ENCODE measurements around the gene KRTAP10-3. TPM values are rescaled to one million over a fixed set of nuclear protein-coding genes. Genes with fewer than 3 reads are reported as not detected.

Gene KRTAP10-3
- total and polyA plus RNA-seq, 3 experiments from 2014 or later = not detected

DNA sequence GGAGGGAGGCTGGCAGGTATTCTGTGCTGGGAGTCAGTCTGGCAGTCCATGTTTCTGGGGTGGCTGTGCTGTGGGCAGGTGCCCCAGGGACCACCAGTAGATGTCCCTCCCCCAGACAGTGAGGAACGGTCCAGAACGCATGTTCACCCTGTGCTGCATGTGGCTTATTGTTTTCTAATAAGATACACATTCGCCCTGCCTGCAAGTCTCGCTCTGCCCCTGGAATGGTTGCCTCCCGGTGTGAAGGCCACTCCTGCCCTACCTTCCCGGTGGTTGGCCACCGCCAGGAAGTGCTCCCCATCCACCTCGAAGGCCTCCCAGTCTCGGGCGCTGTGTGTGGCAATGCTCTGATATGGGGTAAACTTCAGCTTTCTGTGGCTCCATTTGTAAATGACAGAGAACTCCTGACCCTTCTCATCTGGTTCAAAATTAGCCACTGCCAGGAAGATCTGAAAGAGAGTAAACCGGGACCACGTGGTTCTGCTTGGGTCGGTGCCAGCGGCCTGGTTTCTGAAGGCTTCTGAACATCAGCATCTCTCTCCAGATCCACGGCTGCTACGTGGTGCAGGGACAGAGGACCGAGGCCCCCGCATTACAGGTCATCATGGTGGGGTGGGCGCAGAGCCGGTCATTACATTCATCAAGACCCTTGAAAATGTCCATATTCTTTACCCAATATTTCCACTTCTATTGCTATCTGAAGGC is 33.1 kb downstream of the KRTAP10-3 start:
- peak overlapping the region in 1 of 8 donors; percentile 39 for H3K27ac Mint-ChIP-seq
- ChIA-PET POLR2A (no interaction called here), CTCF (interaction anchor here (1.2 kb wide), 1 partner anchor 15 kb away, joined by 3 read pairs; no protein-coding TSS in a partner anchor)
- peaks cover 1 to 6% of the 10 kb centered on the region in 2 donors for H3K27me3 Mint-ChIP-seq
- Histone ChIP-seq H3K27ac (ENCODE audit: low read depth, low read length) (no peak overlapping the region), H3K4me3 (ENCODE audit: low read length) (no peak overlapping the region), H3K9me3 (ENCODE audit: low read length) (no peaks in the 10 kb centered on the region), H3K36me3 (ENCODE audit: insufficient read depth, low read length) (no peaks in the 10 kb centered on the region), H3K4me1 (ENCODE audit: insufficient read depth, low read length) (no peaks in the 10 kb centered on the region), H3K27me3 (ENCODE audit: insufficient read depth, low read length, poor library complexity, severe bottlenecking) (no peaks in the 10 kb centered on the region)
- H3K36me3 Mint-ChIP-seq = no peaks in the 10 kb centered on the region
- no peak for DNase-seq
- H3K4me1 Mint-ChIP-seq = no peaks in the 10 kb centered on the region
- H3K9me3 Mint-ChIP-seq = no peaks in the 10 kb centered on the region
- H3K4me3 Mint-ChIP-seq = no peak overlapping the region

DNA sequence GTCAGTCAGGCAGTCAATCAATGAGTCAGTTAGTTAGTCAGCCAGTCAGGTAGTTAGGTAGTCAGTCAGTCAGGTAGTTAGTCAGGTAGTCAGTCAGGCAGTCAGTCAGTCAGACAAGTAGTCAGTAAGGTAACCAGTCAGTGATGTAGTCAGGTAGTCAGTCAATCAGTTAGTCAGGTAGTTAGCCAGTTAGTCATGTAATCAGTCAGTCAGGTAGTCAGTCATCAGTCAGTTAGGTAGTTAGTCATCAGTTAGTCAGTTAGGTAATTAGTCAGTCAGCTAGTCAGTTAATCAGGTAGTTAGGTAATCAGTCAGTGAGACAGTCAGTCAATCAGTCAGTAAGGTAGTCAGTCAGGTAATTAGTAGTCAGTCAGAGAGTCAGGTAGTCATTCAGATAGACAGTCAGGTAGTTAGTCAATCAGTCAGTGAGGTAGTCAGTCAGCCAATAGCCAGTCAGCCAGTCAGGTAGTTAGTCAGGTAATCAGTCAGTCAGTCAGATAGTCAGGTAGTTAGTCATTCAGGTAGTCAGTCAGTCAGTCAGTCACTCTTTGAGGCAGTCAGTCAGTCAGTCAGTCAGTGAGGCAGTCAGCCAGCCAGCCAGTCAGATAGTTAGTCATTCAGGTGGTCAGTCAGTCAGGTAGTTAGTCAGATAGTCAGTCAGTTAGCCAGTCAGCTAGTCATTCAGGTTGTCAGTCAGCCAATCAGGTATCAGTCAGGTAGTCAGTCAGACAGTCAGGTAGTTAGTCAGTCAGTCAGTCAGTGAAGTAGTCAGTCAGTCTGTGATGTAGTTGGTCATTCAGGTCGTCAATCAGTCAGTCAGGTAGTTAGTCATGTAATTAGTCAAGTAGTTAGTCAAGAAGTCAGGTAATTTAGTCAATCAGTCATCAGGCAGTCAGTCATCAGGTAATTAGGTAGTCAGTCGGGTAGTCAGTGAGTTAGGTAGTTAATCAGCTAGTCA is 33.9 kb downstream of the KRTAP10-3 start:
- Mint-ChIP-seq H3K9me3 (no peaks in the 10 kb centered on the region), H3K4me1 (no peaks in the 10 kb centered on the region), H3K27me3 (peaks cover 0 to 1% of the 10 kb centered on the region in 2 donors), H3K27ac (no peak overlapping the region), H3K4me3 (no peak overlapping the region), H3K36me3 (no peaks in the 10 kb centered on the region)
- Histone ChIP-seq H3K27me3 (ENCODE audit: insufficient read depth, low read length, poor library complexity, severe bottlenecking) (no peaks in the 10 kb centered on the region), H3K36me3 (ENCODE audit: insufficient read depth, low read length) (no peaks in the 10 kb centered on the region), H3K9me3 (ENCODE audit: low read length) (no peaks in the 10 kb centered on the region), H3K4me1 (ENCODE audit: insufficient read depth, low read length) (no peaks in the 10 kb centered on the region), H3K27ac (ENCODE audit: low read depth, low read length) (no peak overlapping the region), H3K4me3 (ENCODE audit: low read length) (no peak overlapping the region)
- CTCF ChIA-PET = interaction anchor here (1.2 kb wide), 1 partner anchor 14 kb away, joined by 3 read pairs; no protein-coding TSS in a partner anchor
- POLR2A ChIA-PET = no interaction called here
- no peak for DNase-seq

DNA sequence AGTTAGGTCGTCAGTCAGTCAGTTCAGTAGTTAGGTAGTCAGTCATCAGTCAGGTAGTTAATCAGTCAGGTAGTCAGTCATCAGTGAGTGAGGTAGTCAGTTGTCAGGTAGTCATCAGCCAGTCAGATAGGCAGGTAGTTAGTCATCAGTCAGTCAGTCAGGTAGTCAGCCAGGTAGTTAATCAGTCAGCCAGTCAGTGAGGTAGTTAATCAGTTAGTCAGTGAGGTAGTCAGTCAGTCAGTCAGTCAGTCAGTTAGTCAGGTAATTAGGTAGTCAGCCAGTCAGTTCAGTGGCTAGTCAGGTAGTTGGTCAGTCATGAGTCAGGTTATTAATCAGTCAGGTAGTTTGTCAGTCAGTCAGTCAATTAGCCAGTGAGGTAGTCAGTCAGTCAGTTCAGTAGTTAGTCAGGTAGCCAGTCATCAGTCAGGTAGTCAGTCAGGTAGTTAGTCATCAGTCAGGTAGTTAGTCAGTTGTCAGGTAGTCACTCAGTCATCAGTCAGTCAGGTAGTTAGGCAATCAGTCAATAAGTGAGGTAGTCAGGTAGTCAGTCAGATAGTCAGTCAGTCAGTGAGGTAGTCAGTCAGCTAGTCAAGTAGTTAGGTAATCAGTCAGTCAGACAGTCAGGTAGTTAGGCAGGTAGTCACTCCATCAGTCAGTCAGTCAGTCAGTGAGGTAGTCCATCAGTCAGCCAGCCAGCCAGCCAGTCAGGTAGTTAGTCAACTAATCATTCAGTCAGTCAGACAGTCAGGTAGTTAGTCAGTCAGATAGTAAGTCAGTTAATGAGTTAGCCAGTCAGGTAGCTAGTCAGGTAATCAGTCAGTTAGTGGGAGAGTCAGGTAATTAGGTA is 34.8 kb downstream of the KRTAP10-3 start:
- CTCF ChIA-PET = no interaction called here
- Mint-ChIP-seq H3K9me3 (no peaks in the 10 kb centered on the region), H3K4me3 (no peak overlapping the region)

DNA sequence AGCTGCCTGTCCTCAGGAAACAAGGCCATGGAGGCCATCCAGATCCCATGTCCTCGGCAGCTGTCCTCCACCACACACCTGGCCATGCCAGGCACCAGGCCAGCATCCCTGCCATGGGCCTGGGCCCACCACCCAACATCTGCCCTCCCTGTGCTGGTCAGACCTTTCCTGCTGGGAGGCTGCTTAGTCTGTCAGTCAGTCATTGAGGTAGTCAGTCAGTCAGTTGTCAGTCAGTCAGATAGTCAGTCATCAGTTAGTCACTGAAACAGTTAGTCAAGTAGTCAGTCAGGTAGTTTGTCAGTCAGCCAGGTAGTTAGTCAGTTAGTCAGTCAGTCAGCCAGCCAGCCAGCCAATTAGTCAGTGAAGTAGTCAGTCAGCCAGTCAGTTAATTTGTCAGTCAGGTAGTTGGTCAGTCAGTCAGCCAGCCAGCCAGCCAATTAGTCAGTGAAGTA is 35.8 kb downstream of the KRTAP10-3 start:
- ChIA-PET POLR2A (no interaction called here), CTCF (no interaction called here)
- Mint-ChIP-seq H3K27ac (no peak overlapping the region), H3K36me3 (no peaks in the 10 kb centered on the region), H3K27me3 (no peaks in the 10 kb centered on the region), H3K4me3 (no peak overlapping the region), H3K4me1 (no peaks in the 10 kb centered on the region), H3K9me3 (no peaks in the 10 kb centered on the region)
- no peaks in the 10 kb centered on the region for H3K27me3 ChIP-seq (ENCODE audit: insufficient read depth, low read length, poor library complexity, severe bottlenecking)
- DNase-seq = no peak
- no peak overlapping the region for H3K27ac ChIP-seq (ENCODE audit: low read depth, low read length)
- no peak overlapping the region for H3K4me3 ChIP-seq (ENCODE audit: low read length)
- H3K4me1 ChIP-seq (ENCODE audit: insufficient read depth, low read length) = no peaks in the 10 kb centered on the region
- H3K9me3 ChIP-seq (ENCODE audit: low read length) = no peaks in the 10 kb centered on the region
- no peaks in the 10 kb centered on the region for H3K36me3 ChIP-seq (ENCODE audit: insufficient read depth, low read length)

More for the DNA sequence above, 34.8 kb downstream of the KRTAP10-3 start:
- POLR2A ChIA-PET = no interaction called here
- Mint-ChIP-seq H3K4me1 (no peaks in the 10 kb centered on the region), H3K27ac (no peak overlapping the region), H3K36me3 (no peaks in the 10 kb centered on the region), H3K27me3 (peaks cover 0 to 1% of the 10 kb centered on the region in 2 donors)
- Histone ChIP-seq H3K27ac (ENCODE audit: low read depth, low read length) (no peak overlapping the region), H3K4me1 (ENCODE audit: insufficient read depth, low read length) (no peaks in the 10 kb centered on the region), H3K4me3 (ENCODE audit: low read length) (no peak overlapping the region), H3K36me3 (ENCODE audit: insufficient read depth, low read length) (no peaks in the 10 kb centered on the region), H3K9me3 (ENCODE audit: low read length) (no peaks in the 10 kb centered on the region), H3K27me3 (ENCODE audit: insufficient read depth, low read length, poor library complexity, severe bottlenecking) (no peaks in the 10 kb centered on the region)
- no peak for DNase-seq

DNA sequence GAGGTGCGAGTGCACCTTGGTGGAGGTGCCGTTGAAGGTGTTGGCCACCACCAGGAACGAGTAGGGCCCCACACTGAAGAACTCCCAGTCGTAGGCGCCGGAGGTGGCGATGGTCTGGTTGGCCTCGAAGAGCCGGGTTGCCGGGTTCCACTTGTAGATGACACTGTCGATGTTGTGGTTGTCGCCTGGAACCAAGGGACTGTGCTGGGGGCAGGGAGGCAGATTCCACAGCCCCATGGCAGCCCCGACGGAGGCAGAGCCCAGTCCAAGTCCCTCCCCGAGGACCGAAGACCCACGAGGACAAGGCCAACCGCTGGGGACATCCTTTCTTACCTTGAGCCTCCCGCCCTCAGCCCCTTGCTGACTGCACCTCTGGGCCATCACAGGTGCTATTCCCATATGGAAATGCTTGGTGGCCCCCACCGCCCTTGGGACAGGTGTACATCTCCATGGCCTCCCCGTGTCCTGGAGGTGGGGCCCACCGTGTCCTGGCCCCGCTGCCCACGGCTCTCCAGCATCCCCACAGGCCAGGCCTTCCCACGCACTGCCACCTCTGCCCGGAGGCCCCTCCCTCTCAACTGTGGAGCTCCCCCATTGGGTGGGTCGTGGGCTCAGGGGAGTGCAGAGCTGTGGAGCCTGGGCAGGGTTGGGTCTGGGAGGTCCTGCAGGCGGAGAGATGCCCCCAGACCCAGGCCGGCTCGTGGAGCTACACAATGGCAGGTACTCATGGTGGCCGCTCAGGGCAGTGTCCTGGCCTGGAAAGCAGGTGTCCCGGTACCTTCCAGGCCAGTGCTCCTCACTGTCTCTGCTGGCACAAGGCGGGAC is 36.5 kb downstream of the KRTAP10-3 start:
- Histone ChIP-seq H3K4me3 (ENCODE audit: low read length) (no peak overlapping the region), H3K27ac (ENCODE audit: low read depth, low read length) (no peak overlapping the region), H3K27me3 (ENCODE audit: insufficient read depth, low read length, poor library complexity, severe bottlenecking) (no peaks in the 10 kb centered on the region), H3K9me3 (ENCODE audit: low read length) (no peaks in the 10 kb centered on the region), H3K4me1 (ENCODE audit: insufficient read depth, low read length) (no peaks in the 10 kb centered on the region), H3K36me3 (ENCODE audit: insufficient read depth, low read length) (no peaks in the 10 kb centered on the region)
- Mint-ChIP-seq H3K9me3 (no peaks in the 10 kb centered on the region), H3K4me3 (no peak overlapping the region), H3K36me3 (no peaks in the 10 kb centered on the region), H3K4me1 (no peaks in the 10 kb centered on the region), H3K27ac (no peak overlapping the region), H3K27me3 (no peaks in the 10 kb centered on the region)
- DNase-seq = no peak
- POLR2A ChIA-PET = no interaction called here
- CTCF ChIA-PET = no interaction called here

DNA sequence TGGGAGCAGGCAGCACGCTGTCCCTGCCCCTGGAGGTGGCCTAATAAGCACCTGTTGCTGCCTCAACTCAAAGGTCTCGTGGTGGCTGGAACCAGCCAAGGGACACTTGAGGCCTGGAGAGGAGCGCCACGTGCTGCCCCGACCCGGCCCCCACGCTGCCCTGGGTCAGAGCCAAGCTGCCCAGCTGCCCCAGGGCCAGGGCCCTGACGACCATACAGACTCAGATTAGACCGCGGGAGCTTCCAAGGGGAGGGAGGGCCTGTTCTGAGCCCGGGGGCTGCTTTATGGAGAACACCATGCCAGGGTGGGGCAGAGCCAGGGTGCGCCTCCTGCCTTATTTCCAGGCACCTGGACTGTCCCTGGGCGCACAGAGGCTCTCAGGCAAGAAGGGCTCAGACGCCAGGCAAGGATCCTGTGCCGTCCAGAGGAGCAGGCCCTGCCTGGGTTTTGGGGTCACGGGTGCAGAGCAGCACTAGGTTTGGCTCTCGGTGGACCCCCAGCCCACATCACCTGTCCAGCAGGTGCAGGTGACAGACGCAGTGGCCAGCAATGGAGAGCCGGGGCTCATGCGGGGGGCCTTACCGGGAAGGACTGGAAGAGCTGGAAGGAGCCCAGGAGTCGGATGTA is 37.2 kb downstream of the KRTAP10-3 start:
- Histone ChIP-seq H3K4me1 (ENCODE audit: insufficient read depth, low read length) (no peaks in the 10 kb centered on the region), H3K27me3 (ENCODE audit: insufficient read depth, low read length, poor library complexity, severe bottlenecking) (no peaks in the 10 kb centered on the region), H3K36me3 (ENCODE audit: insufficient read depth, low read length) (no peaks in the 10 kb centered on the region), H3K9me3 (ENCODE audit: low read length) (no peaks in the 10 kb centered on the region), H3K27ac (ENCODE audit: low read depth, low read length) (no peak overlapping the region), H3K4me3 (ENCODE audit: low read length) (no peak overlapping the region)
- no peak for DNase-seq
- Mint-ChIP-seq H3K36me3 (no peaks in the 10 kb centered on the region), H3K9me3 (no peaks in the 10 kb centered on the region), H3K27me3 (no peaks in the 10 kb centered on the region), H3K4me3 (no peak overlapping the region), H3K27ac (no peak overlapping the region), H3K4me1 (no peaks in the 10 kb centered on the region)
- ChIA-PET CTCF (interaction anchor here (1.3 kb wide), 1 partner anchor 11 kb away, joined by 4 read pairs; no protein-coding TSS in a partner anchor), POLR2A (no interaction called here)
